SK-N-SH (cell line): ENCODE data around the gene FAM131A. TPM values are rescaled to one million over a fixed set of nuclear protein-coding genes. Genes with fewer than 3 reads are reported as not detected.

Experiments used
- CTCF ChIA-PET: fragments of 300-600, 350-600 bp; formaldehyde crosslinking; extraction: SDS; loops from one replicate; lab custom pipeline; 2021; lab: Yijun Ruan, JAX
- POLR2A ChIA-PET: fragments of 350-600 bp; sonication (Branson Sonifier 250); formaldehyde crosslinking; extraction: SDS; loops from one replicate; lab custom pipeline; 2020; ENCODE audit warnings: antibody characterized with exemption, inconsistent platforms; lab: Yijun Ruan, JAX
- DNase-seq: peaks from one replicate; pipeline ENCODE4 v3.0.0; 2012
- H2AFZ ChIP-seq: fragments of 200-600 bp; sonication (generic); 2 replicates; pipeline ENCODE4 v1.8.1; 2016; ENCODE audit warnings: antibody characterized with exemption, mild to moderate bottlenecking, low read depth
- H3F3A ChIP-seq: fragments of 200-600 bp; sonication (generic); replicated peaks from 2 replicates; pipeline ENCODE3; 2016; ENCODE audit warnings: antibody characterized with exemption, mild to moderate bottlenecking; ENCODE audit not compliant: insufficient read depth
- H3K27ac ChIP-seq, 2 experiments: fragments of 200-500 bp in 1 of 2; fragments of 200-600 bp in 1 of 2; sonication (Bioruptor generic) in 1 of 2; sonication (generic), shearing (Covaris generic) in 1 of 2; 2 replicates each; pipeline versions ENCODE4 v1.5.1 to v1.6.1; 2014 to 2016; ENCODE audit warnings: low read depth in 2 of 2, inconsistent platforms in 1 of 2, low read length in 1 of 2, mild to moderate bottlenecking in 1 of 2, mixed read lengths in 1 of 2
- H3K27me3 ChIP-seq: fragments of 200-600 bp; sonication (generic), shearing (Covaris generic); 2 replicates; pipeline ENCODE4 v1.6.1; 2016; ENCODE audit warnings: mixed run types; ENCODE audit not compliant: insufficient read depth
- H3K36me3 ChIP-seq, 2 experiments: fragments of 200-500 bp in 1 of 2; fragments of 200-600 bp in 1 of 2; sonication (Bioruptor generic) in 1 of 2; sonication (generic) in 1 of 2; replicated peaks in 1 of 2; 2 replicates each; pipeline versions ENCODE3 to v1.5.1; 2014 to 2016; ENCODE audit warnings: low read length in 1 of 2, mild to moderate bottlenecking in 1 of 2; ENCODE audit not compliant: insufficient read depth in 2 of 2, control insufficient read depth in 1 of 2
- H3K4me1 ChIP-seq, 2 experiments: fragments of 200-500 bp in 1 of 2; fragments of 200-600 bp in 1 of 2; sonication (Bioruptor generic) in 1 of 2; sonication (generic), shearing (Covaris generic) in 1 of 2; 2 replicates each; pipeline versions ENCODE4 v1.5.1 to v1.6.1; 2014 to 2016; ENCODE audit warnings: low read depth in 1 of 2, low read length in 1 of 2, mixed run types in 1 of 2; ENCODE audit not compliant: insufficient read depth in 2 of 2, control insufficient read depth in 1 of 2
- H3K4me2 ChIP-seq: fragments of 200-600 bp; sonication (generic), shearing (Covaris generic); 2 replicates; pipeline ENCODE4 v1.6.1; 2017; ENCODE audit warnings: mixed run types
- H3K4me3 ChIP-seq, 2 experiments: fragments of 200-500 bp in 1 of 2; fragments of 200-600 bp in 1 of 2; sonication (Bioruptor generic) in 1 of 2; sonication (generic), shearing (Covaris generic) in 1 of 2; 2 replicates each; pipeline versions ENCODE4 v1.5.1 to v1.8.1; 2014 to 2016; ENCODE audit warnings: low read depth in 2 of 2, inconsistent platforms in 1 of 2, low read length in 1 of 2, mild to moderate bottlenecking in 1 of 2, mixed read lengths in 1 of 2, moderate library complexity in 1 of 2
- H3K79me2 ChIP-seq: fragments of 200-600 bp; sonication (generic); 2 replicates; pipeline ENCODE4 v1.8.1; 2017; ENCODE audit warnings: mild to moderate bottlenecking; ENCODE audit not compliant: insufficient read depth
- H3K9ac ChIP-seq: fragments of 200-600 bp; sonication (generic); 2 replicates; pipeline ENCODE4 v1.6.1; 2017; ENCODE audit warnings: mixed run types
- H3K9me2 ChIP-seq: fragments of 200-600 bp; sonication (generic); 2 replicates; pipeline ENCODE4 v1.6.1; 2017; ENCODE audit warnings: mixed run types
- H3K9me3 ChIP-seq: fragments of 200-600 bp; sonication (generic); 2 replicates; pipeline ENCODE4 v1.6.1; 2017; ENCODE audit warnings: mixed run types, mild to moderate bottlenecking, moderate library complexity
- H4K20me1 ChIP-seq: fragments of 200-600 bp; sonication (generic); 2 replicates; pipeline ENCODE4 v1.6.1; 2017; ENCODE audit warnings: mild to moderate bottlenecking, mixed run types; ENCODE audit not compliant: insufficient read depth
- CHD2 ChIP-seq: fragments of 150-350 bp; IDR thresholded peaks from 2 replicates; pipeline ENCODE4 v1.6.1; 2018; ENCODE audit warnings: low read length; ENCODE audit not compliant: partially characterized antibody
- ELF1 ChIP-seq: IDR thresholded peaks from 2 replicates; pipeline ENCODE4 v1.4.0; 2012
- EP300 ChIP-seq, 2 experiments: IDR thresholded peaks; 2 replicates each; pipeline versions ENCODE4 v1.4.0 to v1.6.1; 2012; ENCODE audit warnings: borderline replicate concordance in 1 of 2, low read depth in 1 of 2, low read length in 1 of 2
- EZH2phosphoT487 ChIP-seq: fragments of 200-600 bp; sonication (generic); IDR thresholded peaks from 2 replicates; pipeline ENCODE4 v1.6.1; 2017; ENCODE audit warnings: low read depth, mixed run types, mild to moderate bottlenecking, antibody characterized with exemption, moderate library complexity, borderline replicate concordance
- FOSL2 ChIP-seq: IDR thresholded peaks from 2 replicates; pipeline ENCODE4 v1.4.0; 2012; ENCODE audit warnings: low read depth, mild to moderate bottlenecking, moderate library complexity, borderline replicate concordance
- FOXJ3 ChIP-seq: sonication (generic); formaldehyde crosslinking; IDR thresholded peaks from 2 replicates; pipeline ENCODE4 v1.5.1; 2020; ENCODE audit warnings: mild to moderate bottlenecking, missing genetic modification reagents
- FOXM1 ChIP-seq: IDR thresholded peaks from 2 replicates; pipeline ENCODE4 v1.4.0; 2012; ENCODE audit warnings: low read depth, mild to moderate bottlenecking
- GABPA ChIP-seq: IDR thresholded peaks from 2 replicates; pipeline ENCODE4 v1.4.0; 2012; ENCODE audit warnings: low read depth, mild to moderate bottlenecking
- GATA2 ChIP-seq: sonication (generic); formaldehyde crosslinking; IDR thresholded peaks from 2 replicates; pipeline ENCODE4 v1.5.0; 2020; ENCODE audit warnings: mild to moderate bottlenecking, missing genetic modification reagents
- IRF3 ChIP-seq: fragments of 150-350 bp; IDR thresholded peaks from 2 replicates; pipeline ENCODE4 v1.6.1; 2016; ENCODE audit warnings: mild to moderate bottlenecking, low read depth, low read length
- JUND ChIP-seq: IDR thresholded peaks from 2 replicates; pipeline ENCODE4 v1.4.0; 2012
- MAX ChIP-seq: IDR thresholded peaks from 2 replicates; pipeline ENCODE4 v1.4.0; 2012; ENCODE audit warnings: low read depth
- MEF2A ChIP-seq: IDR thresholded peaks from 2 replicates; pipeline ENCODE4 v1.4.0; 2012; ENCODE audit warnings: low read depth, borderline replicate concordance
- MXI1 ChIP-seq: IDR thresholded peaks from 2 replicates; pipeline ENCODE4 v1.6.1; 2012; ENCODE audit warnings: mild to moderate bottlenecking, low read depth, low read length, improper control_type of control experiment
- NFIC ChIP-seq: IDR thresholded peaks from 2 replicates; pipeline ENCODE4 v1.4.0; 2012; ENCODE audit warnings: borderline replicate concordance
- NRF1 ChIP-seq: IDR thresholded peaks from 2 replicates; pipeline ENCODE4 v1.6.1; 2012; ENCODE audit warnings: low read depth, mild to moderate bottlenecking, low read length
- PBX3 ChIP-seq: IDR thresholded peaks from 2 replicates; pipeline ENCODE4; 2012
- POLR2AphosphoS5 ChIP-seq: IDR thresholded peaks from 2 replicates; pipeline ENCODE4 v1.6.1; 2012; ENCODE audit warnings: low read depth, low read length
- RAD21 ChIP-seq: IDR thresholded peaks from 2 replicates; pipeline ENCODE4 v1.6.1; 2012; ENCODE audit warnings: mild to moderate bottlenecking, low read length
- RCOR1 ChIP-seq: fragments of 150-350 bp; IDR thresholded peaks from 2 replicates; pipeline ENCODE4 v1.6.1; 2017; ENCODE audit warnings: antibody characterized with exemption, low read length
- RFX5 ChIP-seq: IDR thresholded peaks from 2 replicates; pipeline ENCODE4 v1.6.1; 2012; ENCODE audit warnings: mild to moderate bottlenecking, improper control_type of control experiment, low read length
- RXRA ChIP-seq: IDR thresholded peaks from 2 replicates; pipeline ENCODE4 v1.4.0; 2012; ENCODE audit warnings: low read depth, mild to moderate bottlenecking, borderline replicate concordance
- SIN3A ChIP-seq: IDR thresholded peaks from 2 replicates; pipeline ENCODE4 v1.6.1; 2012; ENCODE audit warnings: low read depth, mild to moderate bottlenecking, low read length, moderate library complexity, borderline replicate concordance
- SMC3 ChIP-seq: IDR thresholded peaks from 2 replicates; pipeline ENCODE4 v1.6.1; 2012; ENCODE audit warnings: low read depth, low read length, improper control_type of control experiment
- TCF12 ChIP-seq: IDR thresholded peaks from 2 replicates; pipeline ENCODE4 v1.4.0; 2012
- TEAD4 ChIP-seq: IDR thresholded peaks from 2 replicates; pipeline ENCODE4 v1.4.0; 2012; ENCODE audit warnings: mild to moderate bottlenecking, borderline replicate concordance; ENCODE audit not compliant: insufficient read depth
- USF1 ChIP-seq: IDR thresholded peaks from 2 replicates; pipeline ENCODE4 v1.4.0; 2012; ENCODE audit warnings: low read depth, borderline replicate concordance
- USF2 ChIP-seq: fragments of 150-350 bp; IDR thresholded peaks from 2 replicates; pipeline ENCODE4 v1.6.1; 2017; ENCODE audit warnings: antibody characterized with exemption, low read length, low read depth, borderline replicate concordance
- YY1 ChIP-seq: IDR thresholded peaks from 2 replicates; pipeline ENCODE4 v1.4.0; 2012; ENCODE audit warnings: low read depth, mild to moderate bottlenecking
- WGBS: methylation state at CpG from one replicate; pipeline ENCODE4 v1.1.6; 2017; ENCODE audit warnings: low lambda C conversion rate; 5-methylcytosine and 5-hydroxymethylcytosine counted together
- polyA plus RNA-seq, 3 experiments: library from polyadenylated mRNA; depleted of rRNA; stranded (reverse); fragments of >200 nt; gene quantifications; 2 replicates each; pipeline ENCODE4 v1.2.3, GENCODE V29; 2012
- TF ChIP-seq, protein P1 (sequence below): IDR thresholded peaks from 2 replicates; pipeline ENCODE4 v1.6.1; 2012; ENCODE audit warnings: mild to moderate bottlenecking, low read depth, low read length, moderate library complexity

The FAM131A gene
- polyA plus RNA-seq, 1 of the 3 experiments (the other 2 are of a cell fraction) = 31.6 TPM

GRCh38 chr3:184314363-184314699 lies 23.1 kb upstream of the FAM131A start, which contains the start of gene EIF4G1:
Gene EIF4G1 (plus strand): TSS chr3:184314606. CDS start chr3:184315797, 1,191 bp downstream.
- H3K36me3 ChIP-seq = peaks cover 11 to 13% of the 10 kb centered on the region in 2 experiments
- ChIA-PET CTCF (no interaction called here), POLR2A (no interaction called here)
- H3K9me2 ChIP-seq = no peaks in the 10 kb centered on the region
- H3K27ac ChIP-seq = peak within 1 kb of the TSS; percentile 86 to 89
- H3K27me3 ChIP-seq = no peaks in the 10 kb centered on the region
- H3K4me1 ChIP-seq = peaks cover 22 to 25% of the 10 kb centered on the region in 2 experiments; a peak in 3 of 4 replicates
- H3F3A ChIP-seq = peaks cover 48% of the 10 kb centered on the region
- peak within 1 kb of the TSS; percentile 64 to 70 for H3K4me3 ChIP-seq
- H3K9me3 ChIP-seq = no peaks in the 10 kb centered on the region
- H3K4me2 ChIP-seq = peak within 1 kb of the TSS; percentile 99
- DNase-seq = peak; percentile 99
- peak within 1 kb of the TSS; percentile 97 for H2AFZ ChIP-seq
- H4K20me1 ChIP-seq = peaks cover 37% of the 10 kb centered on the region
- 4% methylated on average over 10 of the region's 40 CpGs for WGBS
- H3K9ac ChIP-seq = peak within 1 kb of the TSS; percentile 94
- peaks cover 48% of the 10 kb centered on the region for H3K79me2 ChIP-seq
- TF ChIP-seq RFX5 (no peak), SIN3A (peak; percentile 62; the same call in 1 of the 2 replicates), MEF2A (no peak), JUND (no peak), NRF1 (peak; percentile 91), MXI1 (peak; percentile 74), FOXM1 (no peak), USF2 (peak; percentile 97), RXRA (no peak), ELF1 (peak; percentile 52; the same call in 1 of the 2 replicates), PBX3 (no peak), CHD2 (no peak), GABPA (peak; percentile 30; the same call in 1 of the 2 replicates), TCF12 (no peak; the same call in 1 of the 2 replicates), RCOR1 (no peak), YY1 (no peak; the same call in 1 of the 2 replicates), EZH2phosphoT487 (no peak), TEAD4 (no peak), POLR2AphosphoS5 (peak; percentile 72), SMC3 (no peak), USF1 (peak; percentile 98), EP300 (IDR thresholded peaks at IDR 0.05; ENCODE audit: borderline replicate concordance in 1 of 2, low read depth in 1 of 2, low read length in 1 of 2) (no peak), FOSL2 (no peak), GATA2 (CRISPR knock-in tag) (no peak), NFIC (no peak), MAX (peak; percentile 80), FOXJ3 (no peak), RAD21 (no peak), IRF3 (no peak)
- TF ChIP-seq, protein P1, sequence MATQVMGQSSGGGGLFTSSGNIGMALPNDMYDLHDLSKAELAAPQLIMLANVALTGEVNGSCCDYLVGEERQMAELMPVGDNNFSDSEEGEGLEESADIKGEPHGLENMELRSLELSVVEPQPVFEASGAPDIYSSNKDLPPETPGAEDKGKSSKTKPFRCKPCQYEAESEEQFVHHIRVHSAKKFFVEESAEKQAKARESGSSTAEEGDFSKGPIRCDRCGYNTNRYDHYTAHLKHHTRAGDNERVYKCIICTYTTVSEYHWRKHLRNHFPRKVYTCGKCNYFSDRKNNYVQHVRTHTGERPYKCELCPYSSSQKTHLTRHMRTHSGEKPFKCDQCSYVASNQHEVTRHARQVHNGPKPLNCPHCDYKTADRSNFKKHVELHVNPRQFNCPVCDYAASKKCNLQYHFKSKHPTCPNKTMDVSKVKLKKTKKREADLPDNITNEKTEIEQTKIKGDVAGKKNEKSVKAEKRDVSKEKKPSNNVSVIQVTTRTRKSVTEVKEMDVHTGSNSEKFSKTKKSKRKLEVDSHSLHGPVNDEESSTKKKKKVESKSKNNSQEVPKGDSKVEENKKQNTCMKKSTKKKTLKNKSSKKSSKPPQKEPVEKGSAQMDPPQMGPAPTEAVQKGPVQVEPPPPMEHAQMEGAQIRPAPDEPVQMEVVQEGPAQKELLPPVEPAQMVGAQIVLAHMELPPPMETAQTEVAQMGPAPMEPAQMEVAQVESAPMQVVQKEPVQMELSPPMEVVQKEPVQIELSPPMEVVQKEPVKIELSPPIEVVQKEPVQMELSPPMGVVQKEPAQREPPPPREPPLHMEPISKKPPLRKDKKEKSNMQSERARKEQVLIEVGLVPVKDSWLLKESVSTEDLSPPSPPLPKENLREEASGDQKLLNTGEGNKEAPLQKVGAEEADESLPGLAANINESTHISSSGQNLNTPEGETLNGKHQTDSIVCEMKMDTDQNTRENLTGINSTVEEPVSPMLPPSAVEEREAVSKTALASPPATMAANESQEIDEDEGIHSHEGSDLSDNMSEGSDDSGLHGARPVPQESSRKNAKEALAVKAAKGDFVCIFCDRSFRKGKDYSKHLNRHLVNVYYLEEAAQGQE = no peak
